Tibial nerve (tissue), 4 donors: Measurements from ENCODE around the gene HS1BP3. TPM values are rescaled to one million over a fixed set of nuclear protein-coding genes. Genes with fewer than 3 reads are reported as not detected.

ENCODE experiments used
- DNase-seq, 2 donors: peaks; one replicate each; pipeline ENCODE4 v3.0.0-alpha.2; 2019; ENCODE audit warnings: low spot score in 2 of 2
- H3K27ac ChIP-seq, 4 donors: fragments of 200-600 bp; sonication (generic) in 3 of 4; one replicate each; pipeline ENCODE4 v1.5.1; 2017 to 2019; ENCODE audit warnings: mild to moderate bottlenecking in 1 of 4
- H3K27me3 ChIP-seq, 2 donors: fragments of 200-600 bp; sonication (generic) in 1 of 2; one replicate each; pipeline versions ENCODE4 v1.5.1 to v1.6.0; 2017 to 2019
- H3K36me3 ChIP-seq, 3 donors: fragments of 200-600 bp; sonication (generic); one replicate each; pipeline ENCODE4 v1.5.1; 2018 to 2019
- H3K4me1 ChIP-seq, 4 donors: fragments of 200-600 bp; sonication (generic) in 3 of 4; one replicate each; pipeline ENCODE4 v1.5.1; 2017 to 2019
- H3K4me3 ChIP-seq, 4 donors: fragments of 200-600 bp; sonication (generic) in 3 of 4; one replicate each; pipeline ENCODE4 v1.5.1; 2017 to 2019; ENCODE audit warnings: mild to moderate bottlenecking in 1 of 4, moderate library complexity in 1 of 4
- H3K9me3 ChIP-seq, 4 donors: fragments of 200-600 bp; sonication (generic) in 3 of 4; one replicate each; pipeline ENCODE4 v1.5.1; 2017 to 2019
- CTCF ChIP-seq, 5 experiments: fragments of 200-600 bp in 3 of 5; fragments of 450-650 bp in 2 of 5; sonication (generic) in 3 of 5; IDR thresholded peaks; one replicate each; pipeline ENCODE4 v1.5.1; 2016 to 2019; ENCODE audit warnings: antibody characterized with exemption in 5 of 5, mild to moderate bottlenecking in 3 of 5, moderate library complexity in 2 of 5
- EP300 ChIP-seq, 2 donors: sonication (generic); formaldehyde crosslinking; IDR thresholded peaks; one replicate each; pipeline ENCODE4 v1.6.1; 2017; ENCODE audit warnings: antibody characterized with exemption in 2 of 2, mild to moderate bottlenecking in 1 of 2
- POLR2A ChIP-seq, 2 donors: fragments of 450-650 bp; IDR thresholded peaks; one replicate each; pipeline ENCODE4 v1.6.1; 2017; ENCODE audit warnings: antibody characterized with exemption in 2 of 2, mild to moderate bottlenecking in 2 of 2, moderate library complexity in 2 of 2
- WGBS, 2 donors: methylation state at CpG; one replicate each; pipeline ENCODE4 v1.1.5; 2018; 5-methylcytosine and 5-hydroxymethylcytosine counted together
- total RNA-seq, 4 donors: library from RNA; depleted of rRNA; stranded (reverse); fragments of >200 nt; gene quantifications; one replicate each; pipeline ENCODE4 v1.1.0, GENCODE V29; 2016

Gene HS1BP3
- total RNA-seq, 4 donors from 2014 or later: 24.5 to 45.9 (median 33.8) TPM

- H3K27ac ChIP-seq: peak overlapping the region; percentile 17 to 78 (median 56)
- H3K36me3 ChIP-seq: peaks cover 0 to 49% (median 0%) of the 10 kb centered on the region in 3 donors
- no peak for TF ChIP-seq EP300 (IDR thresholded peaks at IDR 0.05)
- no peak for TF ChIP-seq CTCF (IDR thresholded peaks at IDR 0.05)
- TF ChIP-seq POLR2A (IDR thresholded peaks at IDR 0.05): no peak
- H3K9me3 ChIP-seq: no peaks in the 10 kb centered on the region
- no peak for DNase-seq
- 65 to 70% methylated on average over 19 to 20 of the region's 20 CpGs for WGBS, 2 donors
- no peak overlapping the region for H3K4me3 ChIP-seq
- no peaks in the 10 kb centered on the region for H3K27me3 ChIP-seq
- H3K4me1 ChIP-seq: peaks cover 0 to 30% (median 11%) of the 10 kb centered on the region in 4 donors
Measured at GRCh38 chr2:20626698-20627513, 24.0 kb downstream of the HS1BP3 start.

DNA sequence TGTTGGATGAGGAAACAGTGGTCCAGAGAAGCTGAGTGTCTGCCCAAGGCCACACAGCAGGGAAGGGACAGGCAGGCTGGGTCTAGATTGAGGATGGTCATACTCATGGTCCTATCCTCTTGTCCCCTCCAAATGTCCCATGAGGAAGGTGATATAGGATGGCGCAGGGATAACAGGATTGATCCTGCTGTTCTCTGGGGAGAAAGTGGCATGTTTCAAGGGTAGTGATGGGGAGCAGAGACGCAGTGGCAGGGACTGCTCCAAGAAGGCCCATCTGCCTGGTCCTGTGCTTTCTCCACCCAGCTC lies 24.6 kb downstream of the HS1BP3 start:
- Histone ChIP-seq H3K4me1 (peaks cover 0 to 30% (median 11%) of the 10 kb centered on the region in 4 donors), H3K27me3 (no peaks in the 10 kb centered on the region), H3K4me3 (no peak overlapping the region), H3K27ac (peak overlapping the region; percentile 17 to 78 (median 56)), H3K36me3 (peaks cover 0 to 51% (median 5%) of the 10 kb centered on the region in 3 donors), H3K9me3 (no peaks in the 10 kb centered on the region)
- DNase-seq: no peak
- 96 to 100% methylated on average over 2 of the region's 2 CpGs for WGBS, 2 donors
- TF ChIP-seq CTCF (IDR thresholded peaks at IDR 0.05): no peak

DNA sequence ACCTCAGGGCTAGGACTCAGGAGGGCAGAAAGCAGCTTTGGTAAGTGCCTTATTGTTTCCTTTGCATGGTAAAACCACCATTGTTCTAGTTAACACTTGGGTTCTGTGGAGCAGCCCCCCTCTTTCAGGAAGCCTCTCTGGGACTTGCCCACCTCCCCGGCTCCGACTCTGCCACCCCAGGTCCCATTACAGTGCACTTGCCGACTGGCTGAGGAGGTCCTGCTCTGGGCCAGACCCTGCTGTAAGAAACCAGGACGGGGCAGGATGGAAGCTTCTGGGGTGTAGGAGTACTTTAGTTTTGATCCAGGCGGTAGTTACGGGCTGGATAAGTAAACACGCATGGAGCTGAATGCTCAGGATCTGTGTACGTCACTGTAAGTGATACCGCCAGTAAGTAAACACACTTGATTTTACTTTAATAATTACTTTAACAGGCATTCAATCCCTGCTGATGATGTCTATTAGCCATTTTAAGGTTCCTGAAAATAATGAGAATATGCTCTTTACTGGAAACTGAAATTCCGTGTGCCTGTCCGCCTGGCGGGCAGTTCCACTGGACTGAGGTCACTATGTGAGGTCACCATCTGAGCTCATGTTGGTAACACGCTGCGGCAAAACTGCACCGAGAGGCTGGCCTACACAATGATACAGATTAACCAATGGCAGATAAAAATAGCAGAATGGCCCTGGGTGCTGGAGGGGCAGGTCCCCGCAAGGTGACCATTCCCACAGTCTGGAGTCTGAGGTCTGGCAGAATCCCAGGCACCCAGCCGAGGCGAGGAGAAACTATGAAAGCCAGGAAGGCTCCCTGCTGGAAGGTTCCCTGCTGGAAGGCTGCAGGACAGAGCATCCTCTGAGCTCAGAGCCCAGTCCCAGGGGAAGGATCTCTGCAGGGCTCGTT lies 25.2 kb downstream of the HS1BP3 start:
- DNase-seq: peak in 1 of 2 donors; percentile 56
- no peaks in the 10 kb centered on the region for H3K9me3 ChIP-seq
- 44 to 59% methylated on average over 19 of the region's 19 CpGs for WGBS, 2 donors
- peaks cover 0 to 33% (median 11%) of the 10 kb centered on the region in 4 donors for H3K4me1 ChIP-seq
- H3K27ac ChIP-seq: peak overlapping the region; percentile 42 to 78 (median 66)
- no peaks in the 10 kb centered on the region for H3K27me3 ChIP-seq
- no peak overlapping the region for H3K4me3 ChIP-seq
- TF ChIP-seq CTCF (IDR thresholded peaks at IDR 0.05) (peak in 3 of 5 experiments; percentile 17 to 65 (median 46)), POLR2A (IDR thresholded peaks at IDR 0.05) (no peak), EP300 (IDR thresholded peaks at IDR 0.05) (peak in 1 of 2 donors; percentile 57)
- peaks cover 0 to 53% (median 11%) of the 10 kb centered on the region in 3 donors for H3K36me3 ChIP-seq

DNA sequence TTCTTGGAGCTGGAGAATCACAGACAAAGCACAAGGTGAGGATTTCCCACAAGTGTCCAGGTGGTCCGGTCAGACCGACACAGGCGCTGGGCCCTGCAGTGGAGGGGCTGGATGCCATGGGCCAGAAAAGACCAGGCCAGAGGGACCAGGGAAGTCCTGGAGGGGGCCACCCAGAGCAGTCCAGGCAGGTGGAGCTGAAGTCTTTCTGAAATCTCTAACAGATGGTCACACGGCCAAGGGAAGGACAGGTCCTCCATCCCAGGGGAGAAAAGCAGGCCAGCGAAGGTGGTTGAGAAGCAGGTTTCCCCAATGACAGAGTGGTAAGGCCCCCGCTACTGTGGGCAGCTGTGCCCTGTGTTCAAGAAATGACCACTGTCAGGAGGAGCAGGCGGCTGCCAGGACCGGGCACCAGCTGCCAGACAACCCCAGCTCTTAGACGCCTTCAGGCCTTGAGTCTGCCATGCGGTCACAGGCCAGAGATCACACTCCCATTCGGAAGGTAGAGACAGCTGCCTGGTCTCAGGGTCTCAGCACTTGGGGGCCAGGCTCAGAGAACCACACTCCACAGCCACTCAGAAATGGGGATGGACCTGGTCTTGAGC lies 25.9 kb downstream of the HS1BP3 start:
- Histone ChIP-seq H3K4me1 (peaks cover 0 to 41% (median 14%) of the 10 kb centered on the region in 4 donors), H3K4me3 (no peak overlapping the region), H3K9me3 (no peaks in the 10 kb centered on the region), H3K36me3 (peaks cover 0 to 57% (median 11%) of the 10 kb centered on the region in 3 donors), H3K27me3 (no peaks in the 10 kb centered on the region), H3K27ac (peak overlapping the region; percentile 42 to 78 (median 66))
- 85% methylated on average over 8 to 11 of the region's 11 CpGs for WGBS, 2 donors
- TF ChIP-seq CTCF (IDR thresholded peaks at IDR 0.05) (no peak), EP300 (IDR thresholded peaks at IDR 0.05) (no peak), POLR2A (IDR thresholded peaks at IDR 0.05) (no peak)
- DNase-seq: no peak
